Common myeloid progenitor, CD34-positive (primary cell): ENCODE data around the gene ARHGAP26.
A peak's percentile ranks its signal among the peaks of the same experiment; 100 is the strongest.

Experiments used
- CTCF ChIA-PET: fragments of 350-600 bp; sonication (Branson Sonifier 250); formaldehyde crosslinking; loops from one replicate; lab custom pipeline; 2021; ENCODE audit warnings: antibody characterized with exemption; lab: Charles Lee
- POLR2A ChIA-PET: fragments of 350-600 bp; sonication (Branson Sonifier 250); formaldehyde crosslinking; loops from one replicate; lab custom pipeline; 2021; ENCODE audit warnings: antibody characterized with exemption; lab: Charles Lee
- DNase-seq, 3 donors: peaks; one replicate each; pipeline versions ENCODE4 v3.0.0 to v3.0.0-alpha.2; 2013
- H3K27ac ChIP-seq, 2 experiments: 1 replicate in 1 of 2; 2 replicates in 1 of 2; pipeline ENCODE4 v1.7.0; 2013; ENCODE audit warnings: inconsistent platforms in 2 of 2, low read length in 2 of 2, mild to moderate bottlenecking in 2 of 2, low read depth in 1 of 2, moderate library complexity in 1 of 2; ENCODE audit not compliant: severe bottlenecking in 2 of 2, insufficient read depth in 1 of 2, poor library complexity in 1 of 2
- H3K27me3 ChIP-seq, 5 experiments: replicated peaks in 2 of 5; 1 replicate in 3 of 5; 2 replicates in 2 of 5; pipeline versions ENCODE4 v1.6.1 to v1.7.0; 2013; ENCODE audit warnings: low read length in 4 of 5, mild to moderate bottlenecking in 2 of 5, moderate library complexity in 2 of 5, inconsistent platforms in 1 of 5; ENCODE audit not compliant: insufficient read depth in 5 of 5, control insufficient read depth in 4 of 5
- H3K36me3 ChIP-seq, 4 experiments: 1 replicate in 2 of 4; 2 replicates in 2 of 4; pipeline versions ENCODE4 v1.6.1 to v1.7.0; 2013; ENCODE audit warnings: low read length in 3 of 4, control low read depth in 1 of 4, mild to moderate bottlenecking in 1 of 4; ENCODE audit not compliant: control insufficient read depth in 4 of 4, insufficient read depth in 4 of 4
- H3K4me1 ChIP-seq, 4 experiments: 1 replicate in 3 of 4; 2 replicates in 1 of 4; pipeline versions ENCODE4 v1.6.1 to v1.7.1; 2013; ENCODE audit warnings: low read length in 3 of 4, mild to moderate bottlenecking in 3 of 4, control low read depth in 1 of 4, inconsistent platforms in 1 of 4, moderate library complexity in 1 of 4; ENCODE audit not compliant: control insufficient read depth in 4 of 4, insufficient read depth in 4 of 4; ENCODE audit errors: control extremely low read depth in 1 of 4
- H3K4me3 ChIP-seq, 7 experiments: 1 replicate in 4 of 7; 2 replicates in 3 of 7; pipeline versions ENCODE4 v1.5.1 to v1.7.0; 2013; ENCODE audit warnings: mild to moderate bottlenecking in 7 of 7, low read length in 6 of 7, moderate library complexity in 6 of 7, inconsistent platforms in 2 of 7, low read depth in 2 of 7, control low read depth in 1 of 7; ENCODE audit not compliant: insufficient read depth in 4 of 7, control insufficient read depth in 1 of 7; ENCODE audit errors: extremely low read depth in 1 of 7
- H3K9me3 ChIP-seq, 5 experiments: 1 replicate in 4 of 5; 2 replicates in 1 of 5; pipeline versions ENCODE4 v1.6.1 to v1.7.1; 2013; ENCODE audit warnings: low read length in 4 of 5, mild to moderate bottlenecking in 2 of 5, inconsistent platforms in 1 of 5, low read depth in 1 of 5, moderate library complexity in 1 of 5; ENCODE audit not compliant: control insufficient read depth in 4 of 5, insufficient read depth in 2 of 5; ENCODE audit errors: control extremely low read depth in 1 of 5
- WGBS: methylation state at CpG from one replicate; pipeline ENCODE4 v1.1.5; 2013; ENCODE audit not compliant: insufficient coverage; 5-methylcytosine and 5-hydroxymethylcytosine counted together

Gene ARHGAP26

DNA sequence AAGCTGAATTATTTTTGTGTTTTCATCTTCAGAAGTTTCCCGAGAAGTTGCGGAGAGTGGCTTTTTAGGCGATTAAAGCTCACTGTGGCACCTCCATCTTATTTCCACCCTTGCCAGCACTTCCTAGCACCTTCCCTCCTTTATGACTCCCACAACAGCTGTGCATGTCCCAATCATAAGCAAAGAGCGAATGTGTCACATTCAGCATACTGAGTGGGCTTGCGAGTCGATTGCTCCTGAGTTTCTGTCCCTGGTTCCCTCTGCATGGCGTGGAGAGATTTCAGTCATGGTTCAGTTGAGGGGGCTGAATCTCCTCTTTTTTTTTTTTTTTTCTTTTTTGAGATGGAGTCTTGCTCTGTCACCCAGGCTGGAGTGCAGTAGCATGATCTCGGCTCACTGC, 144.9 kb downstream of the ARHGAP26 start:
- H3K4me1 ChIP-seq: peaks cover 0 to 2% (median 0%) of the 10 kb centered on the region in 4 experiments
- H3K4me3 ChIP-seq: no peak overlapping the region
- ChIA-PET CTCF (interaction anchor here (0.7 to 2.7 kb wide), 5 partner anchors 8 to 198 kb away, joined by 3 to 10 read pairs (median 4); no protein-coding TSS in a partner anchor), POLR2A (interaction anchor here (0.7 kb wide), 1 partner anchor 19 kb away, joined by 5 read pairs; no protein-coding TSS in a partner anchor)
- no peaks in the 10 kb centered on the region for H3K9me3 ChIP-seq
- H3K27me3 ChIP-seq: no peaks in the 10 kb centered on the region
- no peak for DNase-seq
- 94% methylated on average over 4 of the region's 8 CpGs for WGBS
- peaks cover 3 to 12% (median 7%) of the 10 kb centered on the region in 4 experiments for H3K36me3 ChIP-seq
- H3K27ac ChIP-seq: no peak overlapping the region

DNA sequence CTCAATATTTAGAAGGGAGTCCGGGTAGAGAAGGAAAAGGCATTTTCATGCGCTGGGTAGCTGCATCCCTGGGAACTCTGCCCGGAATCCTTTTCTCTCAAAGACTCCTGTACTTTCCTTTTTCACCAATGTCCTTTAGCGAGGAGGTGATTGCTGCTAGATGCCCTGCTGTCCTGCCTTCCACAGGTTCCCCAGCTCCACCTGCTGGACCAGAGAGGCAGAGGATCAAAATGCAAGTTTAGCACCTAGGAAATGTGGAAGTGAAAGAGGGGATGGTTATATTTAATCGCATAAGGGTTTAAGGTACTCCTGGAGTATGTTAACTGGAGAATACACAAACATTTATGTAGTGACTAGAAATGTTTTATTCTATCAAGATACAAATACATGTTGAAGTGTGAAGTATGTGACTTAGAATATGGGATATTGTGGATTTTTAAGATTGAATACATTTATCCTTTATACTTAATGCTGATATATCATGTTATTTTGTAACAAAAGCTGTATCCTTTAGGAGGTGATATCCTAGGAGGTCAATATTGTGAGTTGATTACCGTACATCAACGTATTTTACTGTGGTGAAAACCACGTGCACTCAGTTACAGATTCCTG, 145.7 kb downstream of the ARHGAP26 start:
- Histone ChIP-seq H3K4me3 (no peak overlapping the region), H3K9me3 (no peaks in the 10 kb centered on the region), H3K27me3 (no peaks in the 10 kb centered on the region), H3K27ac (no peak overlapping the region), H3K4me1 (peaks cover 0 to 2% (median 0%) of the 10 kb centered on the region in 4 experiments), H3K36me3 (peaks cover 3 to 12% (median 7%) of the 10 kb centered on the region in 4 experiments)
- 96% methylated on average over 6 of the region's 8 CpGs for WGBS
- ChIA-PET POLR2A (interaction anchor here (0.7 kb wide), 1 partner anchor 19 kb away, joined by 5 read pairs; no protein-coding TSS in a partner anchor), CTCF (interaction anchor here (0.7 to 2.7 kb wide), 12 partner anchors 8 to 260 kb away, joined by 3 to 10 read pairs (median 4); no protein-coding TSS in a partner anchor)
- peak; percentile 31 to 44 (median 40) for DNase-seq

DNA sequence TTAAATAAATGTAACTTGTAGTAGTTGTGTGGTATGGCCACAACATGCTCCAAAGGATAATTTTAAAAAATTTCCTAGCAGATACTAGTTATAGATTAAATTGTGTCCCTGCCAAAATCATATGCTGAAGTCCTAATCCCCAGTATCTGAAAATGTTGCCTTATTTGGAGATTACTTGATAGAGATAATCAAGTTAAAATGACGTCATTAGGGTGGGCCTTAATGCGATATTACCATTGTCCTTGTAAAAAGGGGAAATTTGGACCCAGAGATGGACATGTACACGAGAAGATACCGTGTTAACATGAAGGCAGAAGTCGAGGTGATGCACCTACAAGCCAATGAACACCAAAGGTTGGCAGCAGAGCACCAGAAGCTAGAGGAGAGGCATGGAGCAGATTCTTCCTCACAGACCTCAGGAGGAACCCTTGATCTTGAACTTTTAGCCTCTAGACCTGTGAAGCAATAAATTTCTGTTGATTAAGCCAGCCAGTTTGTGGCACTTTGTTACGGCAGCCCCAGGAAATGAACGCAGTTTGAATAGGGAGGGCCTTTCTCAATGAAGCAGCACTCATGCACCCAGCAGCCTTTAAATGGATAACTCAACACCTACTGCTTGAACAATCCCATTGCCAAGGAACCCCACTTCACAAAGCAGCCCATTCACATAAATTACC, 148.9 kb downstream of the ARHGAP26 start:
- Histone ChIP-seq H3K4me3 (no peak overlapping the region), H3K9me3 (no peaks in the 10 kb centered on the region), H3K27me3 (no peaks in the 10 kb centered on the region), H3K4me1 (peaks cover 4 to 11% (median 7%) of the 10 kb centered on the region in 4 experiments), H3K36me3 (peaks cover under 1 to 3% (median 3%) of the 10 kb centered on the region in 4 experiments), H3K27ac (no peak overlapping the region)
- WGBS: 89% methylated on average over 6 of the region's 7 CpGs
- DNase-seq: no peak
- POLR2A ChIA-PET: no interaction called here
- CTCF ChIA-PET: interaction anchor here (0.8 to 0.9 kb wide), 2 partner anchors 10 to 62 kb away, joined by 3 read pairs; no protein-coding TSS in a partner anchor

DNA sequence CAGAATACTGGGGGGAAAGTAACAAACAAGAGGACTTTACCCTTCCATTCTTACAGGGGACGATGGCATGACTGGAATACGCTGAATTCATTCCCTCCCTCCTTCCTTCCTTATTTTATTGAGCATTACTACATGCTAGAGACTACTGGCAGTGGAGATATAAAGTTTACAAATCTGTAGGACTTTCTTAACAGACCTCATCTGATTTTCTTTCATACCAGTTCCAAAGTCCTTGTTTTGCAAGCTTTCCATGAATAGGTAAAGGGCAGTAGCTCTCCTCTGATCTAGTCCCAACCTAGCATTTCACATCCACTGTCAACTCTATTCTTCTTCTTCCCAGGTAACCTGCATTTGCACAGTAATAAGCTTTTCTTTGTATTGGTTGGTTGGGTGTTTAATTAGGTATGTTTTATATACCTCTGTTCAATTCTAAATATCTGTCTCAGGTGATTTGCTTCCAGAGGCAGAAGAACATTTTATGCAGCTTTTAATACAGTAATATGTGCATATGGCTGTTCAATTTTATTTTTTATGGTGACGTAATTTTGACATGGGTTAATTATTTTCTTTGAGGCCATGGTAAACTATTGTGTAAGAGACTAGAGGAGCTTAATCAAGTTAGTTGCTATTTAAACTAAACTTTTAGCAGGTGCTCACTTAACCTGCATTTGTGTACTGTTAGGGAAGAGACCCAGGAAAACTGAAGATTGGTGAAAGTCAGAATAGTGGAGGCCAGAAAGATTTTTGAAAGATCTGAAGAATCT, 150.9 kb downstream of the ARHGAP26 start:
- Histone ChIP-seq H3K4me3 (no peak overlapping the region), H3K27ac (no peak overlapping the region), H3K36me3 (peaks cover 0 to 2% (median 0%) of the 10 kb centered on the region in 4 experiments), H3K27me3 (no peaks in the 10 kb centered on the region), H3K9me3 (no peaks in the 10 kb centered on the region), H3K4me1 (peaks cover 4 to 21% (median 15%) of the 10 kb centered on the region in 4 experiments)
- no peak for DNase-seq
- CTCF ChIA-PET: interaction anchor here (0.5 to 4.0 kb wide), 19 partner anchors 9 to 905 kb away, joined by 3 to 23 read pairs (median 4); no protein-coding TSS in a partner anchor
- 88% methylated on average over 1 of the region's 3 CpGs for WGBS
- POLR2A ChIA-PET: no interaction called here

DNA sequence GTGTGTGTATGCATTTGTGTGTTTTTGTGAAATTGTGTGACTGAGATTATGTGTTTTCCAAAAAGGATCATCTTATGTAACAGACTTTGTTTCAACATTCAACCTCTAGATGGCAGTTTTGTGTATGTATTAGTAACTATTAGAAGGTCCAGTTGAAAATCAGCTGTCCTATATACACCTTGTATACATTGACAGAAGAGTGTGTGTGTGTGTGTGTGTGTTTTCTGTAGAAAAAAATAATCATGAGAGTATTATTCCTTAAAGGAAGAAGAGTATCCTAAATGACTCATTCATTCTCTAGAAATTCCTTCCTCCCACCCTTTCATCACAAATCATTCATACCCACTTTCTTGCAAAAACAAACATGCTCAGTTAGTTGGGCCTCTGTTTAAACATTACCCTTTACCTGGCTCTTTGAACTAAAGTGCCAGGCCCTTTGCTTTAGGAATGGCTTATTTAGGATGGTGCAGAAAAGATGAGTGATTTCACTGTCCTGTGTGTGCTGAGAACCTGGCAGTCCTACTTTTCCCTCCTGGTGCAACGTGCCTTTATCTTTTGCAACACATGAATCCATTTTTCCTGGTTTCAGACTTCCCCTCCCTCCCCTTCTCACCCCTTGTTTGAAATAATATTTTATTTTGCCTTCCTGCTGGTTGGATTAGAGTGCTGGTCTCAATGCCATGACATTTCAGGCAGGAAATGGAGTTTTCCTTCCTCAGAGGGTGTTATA, 152.2 kb downstream of the ARHGAP26 start:
- ChIA-PET CTCF (interaction anchor here (0.7 to 4.0 kb wide), 17 partner anchors 8 to 904 kb away, joined by 3 to 23 read pairs (median 4); no protein-coding TSS in a partner anchor), POLR2A (interaction anchor here (0.9 kb wide), 1 partner anchor 42 kb away, joined by 3 read pairs; no protein-coding TSS in a partner anchor)
- Histone ChIP-seq H3K9me3 (no peaks in the 10 kb centered on the region), H3K27ac (no peak overlapping the region), H3K27me3 (no peaks in the 10 kb centered on the region), H3K4me3 (no peak overlapping the region), H3K4me1 (peaks cover 4 to 29% (median 17%) of the 10 kb centered on the region in 4 experiments), H3K36me3 (no peaks in the 10 kb centered on the region)
- 0% methylated on average over 1 of the region's 1 CpG for WGBS
- peak; percentile 42 to 68 (median 61) for DNase-seq

DNA sequence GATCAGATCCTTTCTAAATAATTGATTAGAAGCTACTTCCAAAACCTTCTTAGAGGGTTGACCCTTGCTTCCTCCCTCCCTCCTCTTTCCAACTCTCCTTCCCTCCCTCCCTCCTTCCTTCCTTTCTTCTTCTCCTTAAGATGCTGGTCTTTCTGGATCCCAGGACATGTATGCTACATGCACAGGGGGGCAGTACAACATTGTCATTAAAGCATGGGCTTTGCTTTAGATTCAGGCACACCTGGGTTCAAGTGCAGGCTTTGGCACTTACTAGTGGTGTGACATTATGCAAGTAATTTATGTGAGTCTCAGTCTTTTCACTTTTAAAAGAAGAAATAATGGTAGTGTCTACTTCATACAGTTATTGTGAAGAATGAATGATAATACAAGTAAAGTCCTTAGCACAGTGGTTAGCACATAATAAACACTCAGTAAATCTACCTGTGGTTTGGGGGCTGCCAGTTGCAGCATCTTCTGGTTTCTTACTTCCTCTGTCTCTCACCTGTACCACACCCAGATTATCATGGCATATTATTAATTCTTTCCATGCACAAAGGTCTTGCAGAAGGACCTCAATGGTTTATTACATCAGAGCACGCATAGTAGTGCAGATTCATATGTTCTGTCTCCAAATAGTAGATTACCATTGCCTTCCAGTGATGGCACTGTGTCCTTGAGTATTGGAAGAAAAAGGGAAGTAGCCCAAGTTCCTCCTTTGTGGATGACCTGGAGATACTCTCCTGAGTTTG, 154.1 kb downstream of the ARHGAP26 start:
- whole genome bisulfite sequencing: 100% methylated on average over 1 of the region's 1 CpG
- H3K4me1 ChIP-seq: peaks cover 7 to 33% (median 19%) of the 10 kb centered on the region in 4 experiments
- H3K4me3 ChIP-seq: no peak overlapping the region
- no peaks in the 10 kb centered on the region for H3K36me3 ChIP-seq
- no peaks in the 10 kb centered on the region for H3K27me3 ChIP-seq
- peak; percentile 14 to 67 (median 59) for DNase-seq
- H3K27ac ChIP-seq: no peak overlapping the region
- no peaks in the 10 kb centered on the region for H3K9me3 ChIP-seq
- POLR2A ChIA-PET: no interaction called here
- CTCF ChIA-PET: interaction anchor here (0.7 to 4.0 kb wide), 14 partner anchors 9 to 480 kb away, joined by 3 to 23 read pairs (median 8); partner anchors contain the start of gene NR3C1
